Measurements from ENCODE around the gene L2HGDH.

DNA sequence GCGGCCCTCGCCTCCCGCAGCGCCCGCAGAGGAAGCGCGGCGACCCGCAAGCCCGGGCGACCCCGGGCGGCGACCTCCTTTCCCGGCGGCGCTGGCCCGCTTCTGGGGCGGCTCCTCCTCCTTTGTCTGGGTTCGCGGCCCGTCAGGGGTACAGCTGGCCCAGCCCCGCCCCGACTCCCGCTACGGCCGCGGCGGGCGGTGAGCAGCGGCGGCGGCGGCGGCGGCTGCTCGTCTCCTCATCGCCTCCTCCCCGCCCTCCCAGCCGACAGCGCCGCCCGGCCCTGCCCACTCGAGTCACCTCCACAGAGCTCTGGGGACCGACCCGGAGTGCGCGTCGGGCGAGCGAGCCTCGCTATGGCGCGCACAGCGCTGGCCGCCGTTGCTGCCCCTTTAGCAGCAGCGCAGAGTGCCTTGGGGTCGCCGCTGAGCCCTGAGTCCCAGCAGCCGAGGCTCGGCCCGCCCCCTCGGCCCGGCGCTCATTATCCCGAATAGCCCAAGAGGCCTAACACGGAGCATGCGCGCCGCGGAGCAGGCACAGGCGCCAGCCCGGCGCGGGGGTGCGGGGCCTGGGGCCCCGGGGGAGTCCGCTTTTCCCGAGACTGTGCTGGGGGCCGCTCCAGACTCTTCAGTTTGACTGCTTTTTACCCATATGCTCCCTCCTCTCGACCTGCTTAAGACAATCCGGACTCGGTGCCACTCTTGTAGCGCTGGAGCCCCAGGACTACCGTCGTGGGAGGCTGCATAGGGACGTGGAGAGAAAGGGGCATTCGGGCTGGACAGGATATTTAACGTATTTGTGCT, 80.4 kb downstream of the L2HGDH start, which contains the start of gene SOS2:
- TF ChIP-seq, protein P1, sequence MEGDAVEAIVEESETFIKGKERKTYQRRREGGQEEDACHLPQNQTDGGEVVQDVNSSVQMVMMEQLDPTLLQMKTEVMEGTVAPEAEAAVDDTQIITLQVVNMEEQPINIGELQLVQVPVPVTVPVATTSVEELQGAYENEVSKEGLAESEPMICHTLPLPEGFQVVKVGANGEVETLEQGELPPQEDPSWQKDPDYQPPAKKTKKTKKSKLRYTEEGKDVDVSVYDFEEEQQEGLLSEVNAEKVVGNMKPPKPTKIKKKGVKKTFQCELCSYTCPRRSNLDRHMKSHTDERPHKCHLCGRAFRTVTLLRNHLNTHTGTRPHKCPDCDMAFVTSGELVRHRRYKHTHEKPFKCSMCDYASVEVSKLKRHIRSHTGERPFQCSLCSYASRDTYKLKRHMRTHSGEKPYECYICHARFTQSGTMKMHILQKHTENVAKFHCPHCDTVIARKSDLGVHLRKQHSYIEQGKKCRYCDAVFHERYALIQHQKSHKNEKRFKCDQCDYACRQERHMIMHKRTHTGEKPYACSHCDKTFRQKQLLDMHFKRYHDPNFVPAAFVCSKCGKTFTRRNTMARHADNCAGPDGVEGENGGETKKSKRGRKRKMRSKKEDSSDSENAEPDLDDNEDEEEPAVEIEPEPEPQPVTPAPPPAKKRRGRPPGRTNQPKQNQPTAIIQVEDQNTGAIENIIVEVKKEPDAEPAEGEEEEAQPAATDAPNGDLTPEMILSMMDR (IDR thresholded peaks at IDR 0.05 in 4 of 5, conservative IDR thresholded peaks at IDR 0.05 in 1 of 5) = peak in 1 of 5 experiments; percentile 33
- TF ChIP-seq POLR2A (IDR thresholded peaks at IDR 0.05) = peak; percentile 91 to 95

Data from gastrocnemius medialis (tissue), 4 donors.